ENCODE results near the gene ABRACL.
A peak's percentile ranks its signal among the peaks of the same experiment; 100 is the strongest.

DNA sequence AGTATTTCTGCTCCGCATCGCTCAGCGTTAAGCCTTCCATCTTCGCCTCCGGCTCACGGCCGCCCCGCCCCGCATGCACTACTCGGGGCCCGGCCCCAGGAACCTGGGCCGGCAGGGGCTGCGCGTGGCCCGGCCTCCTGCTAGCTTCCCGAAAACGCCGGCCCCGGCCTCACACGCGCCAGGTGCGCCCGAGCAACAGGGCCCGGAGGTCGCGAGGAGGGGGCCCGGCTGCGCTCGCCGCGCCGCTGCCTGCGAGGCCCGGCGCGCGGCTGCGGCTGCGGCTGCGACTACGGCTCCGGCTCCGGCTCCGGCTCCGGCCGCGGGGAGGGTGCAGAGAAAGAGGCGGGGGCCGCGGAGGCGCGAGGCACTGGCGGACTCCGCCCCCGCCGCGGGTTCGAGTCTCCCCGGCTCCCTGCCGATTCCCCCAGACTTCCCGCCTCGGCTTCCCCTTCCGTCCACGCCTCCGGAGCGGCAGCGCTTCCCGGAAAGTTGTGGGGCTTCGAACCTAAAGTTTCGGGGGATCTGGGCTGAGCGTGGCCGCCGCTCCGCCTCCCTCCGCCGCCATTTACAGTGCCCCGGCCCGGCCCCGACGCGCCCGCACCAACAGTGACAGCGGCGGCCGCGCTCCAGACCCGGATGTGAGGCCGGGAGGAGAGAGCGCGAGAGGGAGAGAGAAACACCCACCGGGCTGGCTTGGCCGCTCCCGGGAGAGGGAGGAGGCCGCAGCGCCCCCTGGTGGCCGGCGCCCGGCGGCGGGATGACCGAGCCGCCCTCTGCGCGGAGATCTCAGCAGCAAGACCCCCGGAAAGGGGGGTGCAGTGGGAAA is 40.7 kb upstream of the ABRACL start, which contains the start of gene REPS1:
- TF ChIP-seq POLR2A (IDR thresholded peaks at IDR 0.05; ENCODE audit: low read length), result peak; percentile 55
- TF ChIP-seq GATA1 (IDR thresholded peaks at IDR 0.05; ENCODE audit: low read depth, low read length), result no peak
